Epidermal melanocyte (primary cell): Measurements from ENCODE around the gene LMF1.
"Not testable (repeated sequence)": the region's sequence is repeated elsewhere in the genome, so short reads cannot be mapped to it uniquely, and the experiment has no call there.

Experiments
- DNase-seq: peaks from one replicate; pipeline ENCODE4 v3.0.0; 2011; ENCODE audit warnings: low spot score; ENCODE audit not compliant: insufficient read length

Gene LMF1

DNA sequence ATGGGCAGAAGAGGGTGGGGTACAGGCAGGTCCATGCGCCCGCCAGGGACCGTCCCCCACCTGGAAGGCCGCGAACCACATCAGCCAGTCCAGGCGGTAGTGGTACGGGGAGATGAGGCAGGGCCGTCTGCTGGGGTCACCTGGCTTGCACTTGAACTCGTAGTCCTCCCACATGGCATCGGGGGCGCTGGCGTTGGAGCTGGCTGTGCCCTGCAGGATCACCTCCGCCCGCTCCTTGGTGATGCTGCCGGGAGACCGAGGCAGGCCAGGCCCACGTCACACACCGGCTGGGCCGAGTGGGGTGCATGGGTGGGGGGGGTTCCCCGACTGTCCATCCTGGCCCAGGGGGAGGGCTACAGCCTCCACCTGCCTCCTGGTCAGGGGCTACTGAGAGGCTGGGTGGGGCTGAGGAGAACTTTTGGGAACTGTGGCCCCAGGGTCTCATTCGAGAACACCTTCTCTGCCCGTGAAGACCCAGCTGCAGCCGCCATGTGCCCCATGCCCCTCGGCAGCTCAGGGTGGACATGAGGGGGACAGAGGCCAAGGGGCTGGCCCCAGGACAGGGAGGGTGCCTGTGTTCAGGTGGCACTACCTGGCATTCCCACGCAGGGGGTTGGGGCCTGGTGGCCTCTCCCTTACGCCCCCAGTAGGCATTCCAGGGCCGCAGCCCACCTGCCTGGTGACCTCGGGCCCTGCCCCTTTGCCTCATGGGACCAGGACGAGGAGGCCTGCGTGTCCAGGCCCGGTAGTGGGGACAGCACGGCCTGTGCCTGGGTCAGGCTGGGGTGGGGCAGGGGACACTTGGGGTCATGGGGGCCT, 100.8 kb downstream of the LMF1 start:
- no peak for DNase-seq

DNA sequence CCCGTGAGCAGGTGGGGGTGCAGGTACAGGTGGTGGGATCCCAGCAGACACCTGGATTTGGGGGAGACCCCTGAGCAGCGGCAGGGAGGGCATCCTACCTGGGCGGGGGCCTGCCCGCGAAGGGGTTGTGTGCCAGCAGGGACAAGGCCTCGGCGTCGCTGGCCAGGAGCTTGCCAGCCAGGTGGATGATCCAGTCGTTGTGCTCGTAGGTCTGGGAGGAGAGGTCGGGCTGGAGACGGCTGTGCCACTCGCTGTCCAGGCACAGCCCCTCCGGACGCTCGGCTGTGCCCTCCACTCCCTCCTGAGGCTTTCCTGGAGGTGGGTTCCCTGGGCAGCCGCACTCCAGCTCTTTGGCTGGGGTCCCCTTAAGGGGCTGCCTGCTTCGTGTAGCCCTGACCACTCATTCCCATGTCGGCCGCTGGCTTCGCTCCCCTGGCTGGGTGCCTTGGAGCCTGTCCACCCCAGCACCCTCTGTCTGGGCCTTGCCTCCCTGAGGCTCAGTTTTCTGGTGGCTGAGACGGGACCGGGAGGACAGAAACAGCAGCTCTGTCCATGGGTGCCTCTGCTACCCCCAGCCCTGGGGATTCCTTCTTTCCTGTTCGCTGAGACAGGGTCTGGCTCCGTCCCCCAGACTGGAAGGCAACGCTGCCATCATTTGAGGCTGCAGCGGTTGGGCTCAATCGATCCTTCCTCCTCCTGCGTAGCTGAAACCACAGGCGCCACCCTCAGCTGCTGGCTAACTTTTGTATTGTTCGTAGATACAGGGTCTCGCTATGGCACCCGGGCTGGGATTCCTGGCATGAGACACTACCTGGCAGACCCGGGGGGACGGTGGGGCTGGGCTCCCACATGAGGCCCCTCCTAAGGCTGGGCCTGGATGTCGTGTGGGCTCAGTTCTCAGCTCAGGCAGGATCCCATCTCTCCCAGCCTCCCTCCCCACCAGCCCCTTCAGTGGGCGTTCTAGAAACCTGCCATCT, 101.7 kb downstream of the LMF1 start:
- DNase-seq: no peak

DNA sequence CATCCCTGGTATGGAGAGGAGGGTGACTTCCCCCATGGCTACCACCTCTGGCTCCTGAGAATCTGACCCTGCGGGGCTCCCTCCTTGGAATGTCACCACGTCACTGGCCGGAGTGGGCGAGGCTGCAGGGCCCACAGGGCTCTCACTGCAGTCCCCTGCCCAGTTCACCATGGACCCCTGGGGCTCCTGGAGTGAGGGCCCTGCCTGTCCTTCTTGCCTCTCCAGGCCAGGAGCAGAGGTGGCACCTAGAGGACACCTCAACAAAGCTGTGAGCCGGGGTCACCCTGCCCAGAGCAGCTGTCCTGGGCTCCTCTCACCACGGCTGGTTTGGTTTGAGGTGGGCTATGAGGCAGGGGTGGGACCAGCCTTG, 102.4 kb downstream of the LMF1 start:
- DNase-seq: no peak

DNA sequence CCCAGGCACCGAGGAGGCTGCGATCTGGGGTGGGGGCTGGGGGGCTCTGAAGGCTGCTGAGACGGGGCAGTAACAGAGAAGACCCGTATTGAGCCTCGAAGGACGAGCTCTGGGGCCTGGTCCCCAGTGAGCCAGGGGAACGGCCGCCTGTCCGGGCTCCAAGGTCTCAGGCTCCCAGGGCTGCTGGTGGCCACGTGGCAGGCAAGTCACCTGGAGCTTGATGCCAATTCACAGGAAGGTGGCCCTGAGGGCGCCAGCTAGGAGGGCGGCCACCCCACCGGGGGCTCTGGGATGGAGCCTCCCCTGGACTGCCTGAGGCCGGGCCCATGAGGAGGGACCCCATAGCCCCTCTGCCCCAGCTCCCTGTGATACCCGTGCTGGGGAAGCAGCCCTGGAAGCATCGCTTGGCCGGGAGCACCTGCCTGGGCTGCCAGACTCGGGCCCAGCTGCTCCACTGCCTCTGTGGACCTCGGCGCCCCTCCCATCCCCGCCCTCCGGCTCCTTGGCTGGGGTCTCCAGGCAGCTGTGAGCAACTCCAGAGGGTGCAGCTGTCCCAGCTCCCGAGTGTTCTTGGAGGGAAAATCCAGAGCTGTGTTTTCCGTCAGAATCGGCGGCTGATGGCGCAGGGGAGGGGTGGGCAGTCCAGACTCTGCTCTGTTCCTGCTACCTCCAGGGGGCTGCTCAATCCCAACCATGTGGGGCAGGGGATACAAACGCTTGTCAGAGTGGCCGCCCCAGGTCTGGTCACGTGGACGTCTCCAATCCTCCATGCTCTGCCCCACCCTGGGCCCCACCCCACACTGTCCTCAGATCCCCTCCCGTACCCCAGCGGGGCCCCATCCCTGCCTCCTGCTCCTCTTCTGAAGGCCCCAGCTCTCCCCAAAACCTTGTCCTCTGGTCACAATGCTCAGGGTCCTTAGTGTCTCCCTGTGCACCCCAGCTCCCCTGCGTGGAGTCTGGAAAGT, 103.1 kb downstream of the LMF1 start:
- DNase-seq: no peak

DNA sequence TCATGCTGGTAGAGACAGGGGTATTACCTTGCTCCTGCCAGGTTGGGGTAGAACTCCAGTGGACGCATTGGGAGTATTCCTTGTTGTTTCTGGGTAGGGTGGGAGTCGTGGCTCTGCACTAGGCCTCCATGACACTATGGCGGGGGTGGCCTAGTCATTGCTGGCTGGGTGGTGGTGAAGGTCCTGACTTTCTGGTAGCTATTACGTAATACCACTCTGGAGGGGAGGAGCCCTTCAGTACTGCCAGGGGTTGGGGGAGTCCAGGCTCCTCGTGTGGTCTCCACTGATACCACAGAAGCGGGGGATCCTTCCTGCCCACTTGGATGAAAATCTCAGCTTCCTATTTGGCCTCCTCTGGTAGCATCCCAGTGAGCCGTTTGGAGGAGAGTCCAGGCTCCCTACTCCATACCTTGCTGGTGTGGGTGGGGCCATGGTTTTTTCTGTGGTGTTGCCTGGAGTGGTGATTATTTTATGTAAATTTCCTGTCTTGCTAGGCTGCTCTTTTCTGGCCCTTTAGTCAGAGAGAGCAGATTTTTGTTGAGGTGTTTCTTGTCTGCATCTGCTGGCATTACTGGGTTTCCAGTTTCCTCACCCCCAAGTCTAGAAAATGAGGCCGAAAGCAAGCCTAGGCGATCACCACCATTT, 104.4 kb downstream of the LMF1 start:
- DNase-seq: no peak

DNA sequence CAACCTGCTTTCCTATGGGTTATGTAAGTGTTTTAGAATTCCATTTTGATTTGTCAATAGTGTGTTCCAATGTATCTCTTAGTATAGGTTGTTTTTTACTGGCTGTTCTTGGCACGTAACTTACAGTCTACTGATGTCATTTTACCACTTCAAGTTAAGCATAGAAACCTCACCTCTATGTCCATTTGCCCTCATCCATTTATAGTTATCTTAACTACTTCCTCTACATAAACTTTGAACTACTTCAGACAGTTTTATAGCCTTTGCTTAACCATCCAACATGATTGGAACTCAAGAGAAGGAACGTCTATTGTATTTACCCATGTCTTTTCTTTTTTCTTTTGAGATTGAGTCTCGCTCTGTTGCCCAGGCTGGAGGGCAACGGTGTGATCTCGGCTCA, 105.8 kb downstream of the LMF1 start:
- no peak for DNase-seq

DNA sequence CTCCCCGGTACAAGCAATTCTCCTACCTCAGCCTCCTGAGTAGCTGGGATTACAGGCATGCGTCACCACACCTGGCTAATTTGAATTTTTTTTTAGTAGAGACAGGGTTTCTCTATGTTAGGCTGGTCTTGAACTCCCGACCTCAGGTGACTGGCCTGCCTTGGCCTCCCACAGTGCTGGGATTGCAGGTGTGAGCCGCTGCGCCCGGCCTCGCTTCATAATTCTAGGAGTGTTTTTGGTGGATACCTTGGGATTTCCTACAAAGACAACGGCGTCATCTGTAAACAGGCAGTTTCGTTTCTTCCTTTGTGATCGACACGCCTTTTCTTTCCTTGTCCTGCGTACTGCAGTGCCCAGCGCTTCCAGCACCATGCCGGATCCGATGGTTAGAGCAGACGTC, 109.3 kb downstream of the LMF1 start:
- no peak for DNase-seq

DNA sequence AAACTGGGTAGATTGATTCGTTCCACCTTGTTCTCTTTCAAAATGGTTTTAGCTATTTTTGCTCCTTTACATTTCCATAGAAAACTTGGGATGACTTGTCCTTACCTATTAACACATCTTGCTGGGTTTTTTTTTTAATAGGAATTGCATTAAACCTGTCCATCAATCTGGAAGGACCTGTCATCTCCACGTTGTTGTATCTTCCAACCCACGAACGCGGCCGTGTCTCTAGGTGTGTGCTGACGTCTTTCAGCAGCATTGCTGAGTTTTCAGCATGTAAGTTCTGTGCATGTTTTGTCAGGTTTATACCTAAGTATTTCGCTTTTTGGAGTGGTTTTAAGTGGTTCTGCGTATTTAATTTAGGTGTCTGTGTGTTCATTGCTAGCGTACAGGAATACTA, 109.9 kb downstream of the LMF1 start:
- no peak for DNase-seq

DNA sequence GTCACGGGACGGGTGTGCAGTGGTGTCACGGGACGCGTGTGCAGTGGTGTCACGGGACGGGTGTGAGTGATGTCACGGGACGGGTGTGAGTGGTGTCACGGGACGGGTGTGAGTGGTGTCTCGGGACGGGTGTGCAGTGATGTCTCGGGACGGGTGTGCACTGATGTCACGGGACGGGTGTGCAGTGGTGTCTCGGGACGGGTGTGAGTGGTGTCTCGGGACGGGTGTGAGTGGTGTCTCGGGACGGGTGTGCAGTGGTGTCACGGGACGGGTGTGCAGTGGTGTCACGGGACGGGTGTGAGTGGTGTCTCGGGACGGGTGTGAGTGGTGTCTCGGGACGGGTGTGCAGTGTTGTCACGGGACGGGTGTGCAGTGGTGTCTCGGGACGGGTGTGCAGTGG, 111.8 kb downstream of the LMF1 start:
- DNase-seq: not testable (repeated sequence)

DNA sequence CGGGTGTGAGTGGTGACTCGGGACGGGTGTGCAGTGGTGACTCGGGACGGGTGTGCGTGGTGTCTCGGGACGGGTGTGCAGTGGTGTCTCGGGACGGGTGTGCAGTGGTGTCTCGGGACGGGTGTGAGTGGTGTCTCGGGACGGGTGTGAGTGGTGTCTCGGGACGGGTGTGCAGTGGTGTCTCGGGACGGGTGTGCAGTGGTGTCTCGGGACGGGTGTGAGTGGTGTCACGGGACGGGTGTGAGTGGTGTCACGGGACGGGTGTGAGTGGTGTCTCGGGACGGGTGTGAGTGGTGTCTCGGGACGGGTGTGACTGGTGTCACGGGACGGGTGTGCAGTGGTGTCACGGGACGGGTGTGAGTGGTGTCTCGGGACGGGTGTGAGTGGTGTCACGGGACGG, 112.3 kb downstream of the LMF1 start:
- not testable (repeated sequence) for DNase-seq

DNA sequence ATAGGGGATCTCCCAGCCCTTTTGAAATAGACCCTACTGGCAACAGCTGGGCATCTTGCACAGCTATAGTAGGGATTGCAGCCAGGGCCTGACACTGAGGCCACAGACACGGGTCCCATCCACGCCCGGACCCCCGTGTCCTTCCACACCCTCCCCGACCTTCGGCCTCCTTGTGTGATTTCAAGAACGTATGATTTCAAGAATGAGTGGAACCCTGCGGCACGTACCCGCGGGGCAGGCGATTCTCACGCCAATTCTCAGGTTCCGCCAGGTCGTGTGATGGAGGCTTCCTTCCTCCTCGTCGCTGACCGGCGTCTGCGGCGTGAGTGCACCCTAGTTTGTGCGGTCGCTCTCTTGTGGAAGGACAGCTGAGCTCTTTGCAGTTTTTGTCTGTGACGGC, 114.0 kb downstream of the LMF1 start:
- DNase-seq: no peak

DNA sequence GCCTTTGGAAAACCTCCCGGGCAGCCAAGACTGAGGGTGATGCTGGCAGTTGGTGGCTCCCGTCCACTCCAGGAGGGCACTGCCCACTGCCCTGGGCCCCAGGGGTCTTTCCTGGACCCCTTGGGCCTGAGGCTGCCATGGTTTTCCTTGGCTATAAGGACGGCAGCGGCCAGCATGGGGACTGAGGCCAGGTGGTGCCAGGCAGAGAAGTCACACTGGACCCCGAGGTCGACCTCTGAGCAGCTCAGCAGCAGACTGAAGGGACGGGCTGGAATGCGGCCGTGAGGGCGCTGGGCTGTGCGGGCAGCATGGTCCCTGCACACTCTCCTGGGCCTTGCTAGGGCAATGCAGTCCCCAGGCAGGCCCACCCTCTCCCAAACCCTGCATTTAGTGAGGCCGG, 114.7 kb downstream of the LMF1 start:
- no peak for DNase-seq

DNA sequence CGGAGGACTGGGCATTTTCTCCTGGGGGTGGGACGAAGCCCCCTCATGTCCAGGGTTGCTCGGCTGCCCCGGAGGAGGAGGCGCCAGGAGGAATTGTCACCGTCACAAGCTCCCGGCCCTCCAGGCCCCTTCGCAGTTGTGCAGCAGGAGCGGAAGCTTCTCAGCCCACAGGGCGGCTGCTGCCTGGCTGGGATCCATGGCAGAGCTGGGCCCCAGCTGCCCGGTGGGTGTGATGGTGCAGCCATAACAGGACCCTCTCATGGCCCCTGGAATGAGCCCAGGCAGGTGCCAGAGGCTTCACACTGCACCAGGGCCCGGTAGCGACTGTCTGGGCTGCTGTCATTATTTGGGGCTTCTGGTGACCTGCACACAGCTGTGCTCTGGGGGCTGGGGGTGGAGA, 115.3 kb downstream of the LMF1 start:
- no peak for DNase-seq

DNA sequence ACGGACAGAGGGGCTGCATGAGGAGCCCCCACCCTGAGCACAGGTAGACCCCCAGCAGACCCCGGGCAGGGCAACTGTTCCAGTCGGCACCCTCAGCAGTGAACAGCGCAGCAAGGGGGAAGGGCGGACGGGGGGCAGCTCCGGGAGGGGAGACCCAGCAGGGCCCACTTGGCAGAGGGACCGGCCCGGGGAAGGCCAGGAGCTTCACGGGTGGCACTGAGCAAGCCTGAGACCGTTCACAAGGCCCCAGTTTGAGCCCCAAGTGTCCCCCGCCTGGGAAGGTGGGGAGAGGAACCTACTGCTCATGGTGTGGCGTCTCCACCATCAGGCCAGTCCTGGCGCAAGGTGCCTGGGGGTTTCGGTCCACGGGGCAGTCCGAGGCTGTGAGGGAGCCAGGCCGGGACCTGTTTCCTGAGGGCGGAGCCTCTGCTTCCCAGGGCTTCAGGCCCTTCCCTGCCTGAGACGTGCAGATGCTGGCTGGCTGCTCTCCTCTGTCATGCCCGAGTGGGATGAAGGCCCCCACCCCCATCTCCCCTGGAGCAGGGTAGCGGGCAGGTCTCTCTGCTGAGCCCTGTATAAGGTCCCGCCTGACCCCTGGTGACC, 115.9 kb downstream of the LMF1 start:
- DNase-seq: no peak

DNA sequence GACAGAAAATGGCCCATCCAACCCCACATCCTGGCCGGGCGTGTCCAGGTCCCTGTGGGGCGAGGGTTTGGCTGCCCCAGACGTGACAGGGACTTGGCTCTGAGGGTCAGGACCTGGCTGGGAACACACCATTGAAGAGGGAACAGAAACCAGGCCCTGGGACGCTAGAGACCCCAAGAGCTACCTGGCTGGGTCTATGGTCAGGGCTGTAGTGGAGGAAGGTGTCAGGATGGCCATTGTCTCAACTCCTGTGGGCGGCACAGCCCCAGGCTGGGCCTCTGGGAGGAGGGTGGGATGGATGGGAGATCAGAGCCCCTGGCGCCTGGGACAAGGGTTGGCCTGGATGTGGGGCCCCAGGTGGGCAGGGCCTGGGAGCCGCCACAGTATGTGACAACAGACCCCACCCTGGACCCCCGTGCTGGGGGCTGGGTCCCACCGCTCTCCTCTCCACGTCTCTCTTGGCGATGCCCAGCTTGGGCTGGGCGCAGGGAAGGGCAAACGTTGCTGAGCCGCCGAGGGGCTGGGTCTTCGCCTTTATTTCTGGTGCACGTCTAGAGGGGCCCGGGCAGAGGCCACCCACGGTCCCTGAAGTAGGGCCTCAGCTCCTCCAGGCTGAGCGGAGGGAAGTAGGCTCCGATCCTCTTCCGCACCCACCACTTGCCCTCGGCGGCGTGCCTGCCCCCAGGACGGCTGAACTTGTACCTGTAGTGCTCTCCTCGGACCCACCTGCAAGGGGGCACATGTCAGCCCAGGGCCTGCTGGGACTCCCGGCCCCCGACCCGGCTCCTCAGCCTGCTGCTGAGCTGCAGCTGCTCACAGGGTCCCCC, 116.6 kb downstream of the LMF1 start:
- no peak for DNase-seq

DNA sequence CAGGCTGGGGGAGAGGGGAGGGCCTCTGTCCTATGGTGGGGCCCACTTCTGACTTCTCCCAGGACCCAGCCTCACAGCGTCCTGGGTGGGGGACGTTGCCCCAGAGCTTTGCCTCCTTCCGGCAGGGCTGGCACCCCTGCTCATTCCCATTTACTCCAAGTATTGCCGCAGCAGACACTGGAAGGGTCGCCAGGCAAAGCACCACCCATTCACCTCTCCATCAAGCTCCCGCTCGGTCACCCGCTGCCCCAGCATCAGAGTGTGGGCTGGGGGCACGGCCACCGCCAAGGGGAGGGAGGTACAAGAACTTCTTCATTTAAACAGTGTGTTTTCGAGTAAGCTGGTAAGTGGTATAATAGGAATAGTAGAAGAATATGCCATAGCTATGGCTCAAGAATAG, 117.5 kb downstream of the LMF1 start:
- no peak for DNase-seq

DNA sequence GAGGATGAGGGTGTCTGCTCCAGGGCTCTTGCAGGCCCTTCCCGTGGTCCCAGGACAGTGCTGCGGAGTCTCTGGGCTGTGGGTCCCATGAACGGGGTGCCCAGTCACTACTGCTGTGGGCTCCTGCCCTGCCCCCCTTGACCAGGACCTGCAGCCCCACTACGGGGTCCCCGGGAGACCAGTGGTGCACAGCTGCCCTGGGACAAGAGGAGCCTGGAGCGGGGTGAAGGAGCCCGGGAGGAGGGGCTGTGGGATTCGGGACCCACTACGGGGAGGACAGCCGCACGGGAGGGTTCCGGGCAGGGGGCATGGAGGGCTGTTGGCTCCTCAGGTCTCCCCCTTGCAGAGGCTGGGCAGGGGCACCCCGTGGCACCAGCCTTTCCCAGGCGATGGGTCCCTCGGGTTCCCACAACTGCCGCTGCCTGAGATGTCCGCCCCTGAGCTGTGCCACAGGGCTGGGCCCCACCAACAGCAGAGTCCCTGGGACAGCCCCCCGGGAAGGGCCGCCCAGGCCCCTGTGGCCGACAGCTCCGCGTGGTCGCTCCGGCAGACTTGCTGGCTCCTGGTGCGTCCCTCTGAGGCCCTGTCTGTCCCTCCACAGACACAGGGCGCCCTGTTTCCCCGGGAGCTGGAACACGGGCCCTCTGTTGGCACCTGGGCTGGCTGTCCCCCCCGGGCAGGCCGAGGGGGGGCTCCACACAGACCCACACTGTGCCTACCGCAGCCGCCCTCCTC, 118.2 kb downstream of the LMF1 start:
- no peak for DNase-seq

DNA sequence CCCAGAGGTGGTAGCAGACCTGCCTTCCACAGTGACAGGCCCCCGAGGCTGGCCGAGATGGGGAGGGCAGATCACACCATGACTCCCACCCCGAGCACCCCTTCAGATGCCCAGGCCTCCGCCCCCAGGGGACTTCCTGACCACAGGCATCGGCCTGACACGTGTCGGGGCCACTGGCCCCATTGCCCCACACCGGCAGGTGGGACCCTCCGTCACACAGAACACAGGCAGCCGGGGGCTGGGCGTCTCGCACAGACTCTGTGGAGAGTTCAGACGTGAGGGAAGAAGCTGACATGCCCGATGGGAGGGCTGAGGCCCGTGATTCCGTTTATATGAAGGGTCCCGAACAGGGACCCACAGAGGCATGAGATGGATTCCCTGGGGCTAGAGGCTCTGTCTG, 118.9 kb downstream of the LMF1 start:
- DNase-seq: no peak
